Activated naive CD8-positive, alpha-beta T cell treated with anti-CD3 and anti-CD28 coated beads for 36 hours (primary cell): ENCODE data around the gene IFNAR1. TPM values are rescaled to one million over a fixed set of nuclear protein-coding genes. Genes with fewer than 3 reads are reported as not detected.
"Not testable (repeated sequence)": the region's sequence is repeated elsewhere in the genome, so short reads cannot be mapped to it uniquely, and the experiment has no call there.

Experiments used
- DNase-seq: peaks from one replicate; pipeline ENCODE4 v3.0.0; 2021
- H3K27ac Mint-ChIP-seq: one replicate; pipeline ENCODE4 v1.8.0; 2022; ENCODE audit warnings: mild to moderate bottlenecking, moderate library complexity, mixed read lengths
- H3K27me3 Mint-ChIP-seq: one replicate; pipeline ENCODE4 v1.8.0; 2022; ENCODE audit warnings: mild to moderate bottlenecking, mixed read lengths
- H3K36me3 Mint-ChIP-seq: one replicate; pipeline ENCODE4 v1.8.0; 2021; ENCODE audit warnings: mild to moderate bottlenecking, mixed read lengths
- H3K4me1 Mint-ChIP-seq: one replicate; pipeline ENCODE4 v1.8.0; 2021; ENCODE audit warnings: mixed read lengths
- H3K4me3 Mint-ChIP-seq: one replicate; pipeline ENCODE4 v1.8.0; 2022; ENCODE audit warnings: mild to moderate bottlenecking, moderate library complexity, mixed read lengths
- H3K9me3 Mint-ChIP-seq: one replicate; pipeline ENCODE4 v1.8.0; 2022; ENCODE audit warnings: mixed read lengths
- total RNA-seq, 2 experiments: library from RNA; stranded (reverse); gene quantifications; one replicate each; pipeline ENCODE4 v1.2.3, GENCODE V29; 2021

IFNAR1 gene
- total RNA-seq, 2 experiments from 2014 or later: 32.3 to 34.7 TPM

GRCh38 chr21:33372582-33372981 lies 47.8 kb downstream of the IFNAR1 start:
- H3K36me3 Mint-ChIP-seq: peaks cover 4% of the 10 kb centered on the region
- no peak overlapping the region for H3K4me3 Mint-ChIP-seq

GRCh38 chr21:33373451-33373850 lies 48.7 kb downstream of the IFNAR1 start:
- peaks cover 4% of the 10 kb centered on the region for H3K27me3 Mint-ChIP-seq

More at GRCh38 chr21:33372582-33372981, 47.8 kb downstream of the IFNAR1 start:
- H3K9me3 Mint-ChIP-seq: peaks cover 8% of the 10 kb centered on the region
- no peak overlapping the region for H3K27ac Mint-ChIP-seq
- H3K4me1 Mint-ChIP-seq: peaks cover 14% of the 10 kb centered on the region
- no peak for DNase-seq
- H3K27me3 Mint-ChIP-seq: peaks cover 4% of the 10 kb centered on the region

GRCh38 chr21:33374080-33374449 lies 49.3 kb downstream of the IFNAR1 start:
- DNase-seq: no peak
- H3K27ac Mint-ChIP-seq: no peak overlapping the region
- peaks cover 16% of the 10 kb centered on the region for H3K4me1 Mint-ChIP-seq
- H3K27me3 Mint-ChIP-seq: peaks cover 4% of the 10 kb centered on the region
- H3K36me3 Mint-ChIP-seq: no peaks in the 10 kb centered on the region
- no peaks in the 10 kb centered on the region for H3K9me3 Mint-ChIP-seq
- H3K4me3 Mint-ChIP-seq: no peak overlapping the region

More at GRCh38 chr21:33373451-33373850, 48.7 kb downstream of the IFNAR1 start:
- peaks cover 14% of the 10 kb centered on the region for H3K4me1 Mint-ChIP-seq
- H3K4me3 Mint-ChIP-seq: no peak overlapping the region
- no peak overlapping the region for H3K27ac Mint-ChIP-seq
- H3K36me3 Mint-ChIP-seq: peaks cover 1% of the 10 kb centered on the region
- DNase-seq: no peak
- H3K9me3 Mint-ChIP-seq: peaks cover 1% of the 10 kb centered on the region

- no peak overlapping the region for H3K27ac Mint-ChIP-seq
- no peak overlapping the region for H3K4me3 Mint-ChIP-seq
- peaks cover 19% of the 10 kb centered on the region for H3K4me1 Mint-ChIP-seq
- peaks cover 4% of the 10 kb centered on the region for H3K27me3 Mint-ChIP-seq
- H3K9me3 Mint-ChIP-seq: no peaks in the 10 kb centered on the region
- H3K36me3 Mint-ChIP-seq: no peaks in the 10 kb centered on the region
- DNase-seq: peak; percentile 28
Measured at GRCh38 chr21:33374450-33375096, 49.8 kb downstream of the IFNAR1 start.

- Mint-ChIP-seq H3K27ac (no peak overlapping the region), H3K9me3 (no peaks in the 10 kb centered on the region), H3K4me1 (peaks cover 25% of the 10 kb centered on the region), H3K36me3 (no peaks in the 10 kb centered on the region), H3K27me3 (peaks cover 4% of the 10 kb centered on the region), H3K4me3 (no peak overlapping the region)
- no peak for DNase-seq
Measured at GRCh38 chr21:33375101-33375644, 50.4 kb downstream of the IFNAR1 start.

- H3K4me1 Mint-ChIP-seq: peaks cover 45% of the 10 kb centered on the region
- no peaks in the 10 kb centered on the region for H3K9me3 Mint-ChIP-seq
- H3K27ac Mint-ChIP-seq: no peak overlapping the region
- peaks cover 4% of the 10 kb centered on the region for H3K27me3 Mint-ChIP-seq
- no peaks in the 10 kb centered on the region for H3K36me3 Mint-ChIP-seq
- H3K4me3 Mint-ChIP-seq: no peak overlapping the region
- DNase-seq: no peak
Measured at GRCh38 chr21:33377221-33377920, 52.6 kb downstream of the IFNAR1 start.

GRCh38 chr21:33378081-33378480 lies 53.3 kb downstream of the IFNAR1 start:
- Mint-ChIP-seq H3K27ac (no peak overlapping the region), H3K4me1 (peaks cover 52% of the 10 kb centered on the region), H3K9me3 (no peaks in the 10 kb centered on the region), H3K4me3 (no peak overlapping the region), H3K36me3 (no peaks in the 10 kb centered on the region), H3K27me3 (peaks cover 4% of the 10 kb centered on the region)
- DNase-seq: no peak

GRCh38 chr21:33379934-33380333 lies 55.2 kb downstream of the IFNAR1 start:
- H3K9me3 Mint-ChIP-seq, H3K36me3 Mint-ChIP-seq, H3K27me3 Mint-ChIP-seq, DNase-seq: not testable (repeated sequence)
- Mint-ChIP-seq H3K27ac (peak overlapping the region; percentile 82), H3K4me3 (peak overlapping the region; percentile 60), H3K4me1 (peaks cover 63% of the 10 kb centered on the region)

- Mint-ChIP-seq H3K27ac (peak overlapping the region; percentile 82), H3K4me1 (peaks cover 63% of the 10 kb centered on the region), H3K9me3 (no peaks in the 10 kb centered on the region), H3K27me3 (peaks cover 8% of the 10 kb centered on the region), H3K36me3 (no peaks in the 10 kb centered on the region), H3K4me3 (peak overlapping the region; percentile 32)
- DNase-seq: peak; percentile 90
Measured at GRCh38 chr21:33380483-33380998, 55.8 kb downstream of the IFNAR1 start.

GRCh38 chr21:33381381-33381780 lies 56.6 kb downstream of the IFNAR1 start:
- DNase-seq, H3K36me3 Mint-ChIP-seq, H3K9me3 Mint-ChIP-seq, H3K27ac Mint-ChIP-seq: not testable (repeated sequence)
- Mint-ChIP-seq H3K4me1 (peaks cover 65% of the 10 kb centered on the region), H3K27me3 (peaks cover 15% of the 10 kb centered on the region), H3K4me3 (peak overlapping the region; percentile 32)

GRCh38 chr21:33383056-33383888 lies 58.5 kb downstream of the IFNAR1 start:
- Mint-ChIP-seq H3K9me3 (no peaks in the 10 kb centered on the region), H3K36me3 (no peaks in the 10 kb centered on the region), H3K4me1 (peaks cover 62% of the 10 kb centered on the region), H3K27me3 (peaks cover 17% of the 10 kb centered on the region), H3K4me3 (peak overlapping the region; percentile 46), H3K27ac (peak overlapping the region; percentile 71)
- peak; percentile 83 for DNase-seq

GRCh38 chr21:33384841-33385331 lies 60.1 kb downstream of the IFNAR1 start:
- peaks cover 21% of the 10 kb centered on the region for H3K27me3 Mint-ChIP-seq
- H3K27ac Mint-ChIP-seq: peak overlapping the region; percentile 20
- no peaks in the 10 kb centered on the region for H3K9me3 Mint-ChIP-seq
- no peaks in the 10 kb centered on the region for H3K36me3 Mint-ChIP-seq
- peaks cover 55% of the 10 kb centered on the region for H3K4me1 Mint-ChIP-seq
- H3K4me3 Mint-ChIP-seq: no peak overlapping the region
- DNase-seq: no peak

- Mint-ChIP-seq H3K27ac (no peak overlapping the region), H3K9me3 (no peaks in the 10 kb centered on the region), H3K4me1 (peaks cover 40% of the 10 kb centered on the region), H3K27me3 (peaks cover 32% of the 10 kb centered on the region), H3K4me3 (no peak overlapping the region), H3K36me3 (no peaks in the 10 kb centered on the region)
- no peak for DNase-seq
Measured at GRCh38 chr21:33386222-33386784, 61.5 kb downstream of the IFNAR1 start.

- H3K4me3 Mint-ChIP-seq: no peak overlapping the region
- no peaks in the 10 kb centered on the region for H3K9me3 Mint-ChIP-seq
Measured at GRCh38 chr21:33387294-33387693, 62.5 kb downstream of the IFNAR1 start.

More at GRCh38 chr21:33387294-33387693, 62.5 kb downstream of the IFNAR1 start:
- H3K36me3 Mint-ChIP-seq: no peaks in the 10 kb centered on the region
- no peak for DNase-seq
- peaks cover 34% of the 10 kb centered on the region for H3K27me3 Mint-ChIP-seq
- peaks cover 32% of the 10 kb centered on the region for H3K4me1 Mint-ChIP-seq
- H3K27ac Mint-ChIP-seq: no peak overlapping the region
